H54 (cell line): ENCODE measurements around the gene WDR5.

Experiments
- DNase-seq: peaks from one replicate; pipeline ENCODE4 v3.0.0; 2011; ENCODE audit warnings: low spot score, mixed read lengths; ENCODE audit not compliant: insufficient read length
- FAIRE-seq: peaks from 3 replicates; lab custom pipeline; 2011; peaks lifted over from hg19 to GRCh38; lab: Jason Lieb, UNC
- POLR2A ChIP-seq: IDR thresholded peaks from 2 replicates; pipeline ENCODE4 v1.6.1; 2011; ENCODE audit warnings: low read depth, mild to moderate bottlenecking, low read length

The WDR5 gene

DNA sequence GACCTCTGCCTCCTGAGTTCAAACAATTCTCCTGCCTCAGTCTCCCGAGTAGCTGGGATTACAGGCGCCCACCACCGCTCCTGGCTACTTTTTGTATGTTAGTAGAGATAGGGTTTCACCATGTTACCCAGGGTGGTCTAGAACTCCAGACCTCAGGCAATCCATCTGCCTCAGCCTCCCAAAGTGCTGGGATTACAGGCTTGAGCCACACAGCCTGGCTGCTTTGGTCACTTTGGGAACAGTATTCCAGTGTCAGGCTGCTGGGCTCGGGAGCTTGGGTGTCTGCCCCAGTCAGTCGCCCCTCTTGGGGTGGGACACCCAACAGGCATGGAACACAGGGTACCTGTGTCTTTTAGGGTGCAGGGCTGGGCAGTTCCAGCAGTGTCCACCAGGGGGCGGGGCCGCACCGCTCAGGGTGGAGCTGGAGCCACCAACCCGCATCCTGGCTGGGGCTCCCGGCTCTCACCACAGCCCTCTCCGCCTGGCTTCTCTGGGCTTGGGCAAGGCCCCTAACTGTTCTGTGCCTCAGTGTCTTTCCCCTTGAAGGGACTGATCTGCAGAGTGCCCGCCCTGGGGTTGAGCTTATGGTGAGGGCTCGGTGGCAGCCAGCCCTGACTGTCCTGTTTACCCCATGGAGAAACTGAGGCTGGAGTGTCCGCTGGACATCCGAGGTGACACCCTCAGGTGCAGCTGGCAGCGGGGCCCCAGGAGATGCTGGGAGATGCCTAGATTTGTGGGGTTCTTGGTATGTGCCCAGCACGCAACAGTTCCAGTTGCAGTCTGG is 34.8 kb downstream of the WDR5 start:
- DNase-seq (no peak), FAIRE-seq (peak; percentile 33)
- TF ChIP-seq POLR2A = no peak

- DNase-seq (peak; percentile 84), FAIRE-seq (peak; percentile 61)
- TF ChIP-seq POLR2A = no peak
These were observed 35.7 kb downstream of the WDR5 start for GRCh38 chr9:134171316-134172197.

DNA sequence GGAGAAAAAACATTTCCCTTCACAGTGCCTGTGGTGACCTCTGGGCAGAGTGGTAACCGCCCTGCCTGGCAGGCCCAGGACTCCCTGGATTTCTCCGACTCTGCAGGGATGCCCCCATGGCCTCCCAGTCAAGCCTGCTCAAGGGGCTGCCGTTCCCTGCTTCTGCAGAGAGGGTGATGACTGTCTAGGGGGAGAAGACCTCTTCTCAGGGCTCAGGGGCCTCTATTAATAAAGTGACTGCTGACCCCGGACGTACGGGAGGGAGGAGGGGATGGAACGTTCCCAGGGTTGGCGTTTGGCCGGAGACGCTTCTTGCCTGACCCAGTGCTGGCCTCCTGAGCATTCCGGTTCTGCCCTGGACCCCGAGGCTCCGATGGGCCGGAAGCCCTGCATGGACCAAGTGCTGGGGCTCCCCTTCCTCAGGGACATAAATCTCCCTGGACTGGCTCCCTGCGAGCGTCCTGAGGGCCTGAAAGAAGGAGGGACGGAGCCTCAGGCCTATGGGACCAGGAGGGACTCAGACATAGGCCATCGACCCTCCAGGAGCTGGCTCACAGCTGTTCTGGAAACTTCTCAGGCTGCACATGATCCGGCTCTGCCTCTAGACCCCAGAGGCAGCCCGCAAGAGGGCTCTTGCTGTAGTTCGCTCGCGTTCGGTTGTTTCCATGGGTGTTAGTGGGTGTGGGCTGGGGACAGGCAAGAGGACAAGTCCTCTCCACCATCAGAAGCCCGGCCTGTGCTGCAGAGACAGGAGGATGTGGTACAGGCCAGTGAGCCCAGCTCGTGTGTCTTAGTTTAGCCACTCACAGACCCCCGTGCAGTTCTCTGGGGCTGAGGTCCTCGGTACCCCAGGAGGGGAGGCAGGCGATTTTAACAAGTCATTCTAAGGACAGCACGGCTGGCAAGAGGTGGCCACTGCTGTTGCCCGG is 36.6 kb downstream of the WDR5 start:
- DNase-seq (no peak), FAIRE-seq (no peak)
- no peak for TF ChIP-seq POLR2A

- DNase-seq (no peak), FAIRE-seq (no peak)
- TF ChIP-seq POLR2A = no peak
These were observed 37.5 kb downstream of the WDR5 start for GRCh38 chr9:134173127-134174072.

GRCh38 chr9:134174073-134174449 is 38.2 kb downstream of the WDR5 start:
- FAIRE-seq (no peak), DNase-seq (no peak)
- no peak for TF ChIP-seq POLR2A

- FAIRE-seq (no peak), DNase-seq (no peak)
- TF ChIP-seq POLR2A = no peak
These were observed 38.8 kb downstream of the WDR5 start for GRCh38 chr9:134174526-134175290.

GRCh38 chr9:134175291-134175807 is 39.5 kb downstream of the WDR5 start:
- DNase-seq = peak; percentile 81
- no peak for FAIRE-seq
- TF ChIP-seq POLR2A = no peak

GRCh38 chr9:134175808-134176598 is 40.1 kb downstream of the WDR5 start:
- DNase-seq (no peak), FAIRE-seq (no peak)
- TF ChIP-seq POLR2A = no peak

- TF ChIP-seq POLR2A = no peak
- no peak for FAIRE-seq
- DNase-seq = no peak
These were observed 40.7 kb downstream of the WDR5 start for GRCh38 chr9:134176599-134176968.

DNA sequence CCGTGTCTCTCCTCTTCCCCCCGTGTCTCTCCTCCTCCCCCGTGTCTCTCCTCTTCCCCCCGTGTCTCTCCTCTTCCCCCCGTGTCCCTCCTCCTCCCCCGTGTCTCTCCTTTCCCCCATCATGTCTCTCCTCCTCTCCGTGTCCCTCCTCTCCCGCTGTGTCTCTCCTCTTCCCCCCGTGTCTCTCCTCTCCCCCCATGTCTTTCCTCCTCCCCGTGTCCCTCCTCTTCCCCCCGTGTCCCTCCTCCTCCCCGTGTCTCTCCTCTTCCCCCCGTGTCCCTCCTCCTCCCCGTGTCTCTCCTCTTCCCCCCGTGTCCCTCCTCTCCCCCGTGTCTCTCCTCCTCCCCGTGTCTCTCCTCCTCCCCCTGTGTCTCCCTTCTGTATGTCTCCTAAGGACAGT is 41.3 kb downstream of the WDR5 start:
- DNase-seq (no peak), FAIRE-seq (no peak)

More for the DNA sequence above, 41.3 kb downstream of the WDR5 start:
- TF ChIP-seq POLR2A = no peak
